ENCODE results near the gene SEC24D.

- no peak for TF ChIP-seq ZNF384 (IDR thresholded peaks at IDR 0.05)
- TF ChIP-seq ELF4 (IDR thresholded peaks at IDR 0.05) = no peak
- no peak for TF ChIP-seq FOXM1 (IDR thresholded peaks at IDR 0.05; ENCODE audit: borderline replicate concordance)
- TF ChIP-seq L3MBTL2 (conservative IDR thresholded peaks at IDR 0.05) = no peak
- TF ChIP-seq SUZ12 (IDR thresholded peaks at IDR 0.05) = no peak
- TF ChIP-seq PKNOX1 (IDR thresholded peaks at IDR 0.05) = no peak
- TF ChIP-seq HDGF (IDR thresholded peaks at IDR 0.05; ENCODE audit: borderline replicate concordance) = no peak
Observed at GRCh38 chr4:118759481-118759880, 76.4 kb downstream of the SEC24D start.
